GM10248 (cell line): ENCODE measurements around the gene PIK3C2B.

Experiments used
- CTCF ChIA-PET: fragments of 300-600 bp; sonication (Branson Sonifier 250); formaldehyde crosslinking; extraction: SDS; loops from one replicate; lab custom pipeline; 2021; ENCODE audit warnings: antibody characterized with exemption; lab: Yijun Ruan, JAX
- POLR2A ChIA-PET: fragments of 350-650 bp; sonication (Branson Sonifier 250); formaldehyde crosslinking; extraction: SDS; loops from one replicate; lab custom pipeline; 2020; ENCODE audit warnings: antibody characterized with exemption; lab: Yijun Ruan, JAX
- DNase-seq: peaks from one replicate; pipeline ENCODE4 v3.0.0; 2012; ENCODE audit errors: extremely low spot score
- CTCF ChIP-seq: IDR thresholded peaks from 2 replicates; pipeline ENCODE4 v1.5.1; 2012; ENCODE audit warnings: mild to moderate bottlenecking, low read depth; ENCODE audit errors: extremely low read depth, missing control alignments, control extremely low read depth

Gene PIK3C2B

GRCh38 chr1:204503913-204504519 lies 9.4 kb upstream of the PIK3C2B start:
- ChIA-PET CTCF (interaction anchor here (0.8 to 39.3 kb wide), 17 partner anchors 10 to 246 kb away, joined by 3 to 1775 read pairs (median 10); partner anchors contain the start of genes MDM4 and PIK3C2B), POLR2A (no interaction called here)
- no peak for TF ChIP-seq CTCF
- no peak for DNase-seq

GRCh38 chr1:204503122-204503912 lies 8.7 kb upstream of the PIK3C2B start:
- peak; percentile 71 for TF ChIP-seq CTCF
- peak; percentile 39 for DNase-seq
- POLR2A ChIA-PET: interaction anchor here (0.6 kb wide), 1 partner anchor 12 kb away, joined by 3 read pairs; no protein-coding TSS in a partner anchor
- CTCF ChIA-PET: interaction anchor here (0.6 to 39.3 kb wide), 25 partner anchors 9 to 340 kb away, joined by 3 to 1775 read pairs (median 5); partner anchors contain the start of genes MDM4 and PIK3C2B

- ChIA-PET POLR2A (no interaction called here), CTCF (interaction anchor here (0.8 to 39.3 kb wide), 15 partner anchors 8 to 339 kb away, joined by 3 to 1775 read pairs (median 10); partner anchors contain the start of genes MDM4 and PIK3C2B)
- no peak for DNase-seq
- TF ChIP-seq CTCF: no peak
These were observed 7.6 kb upstream of the PIK3C2B start for GRCh38 chr1:204502241-204502640.

DNA sequence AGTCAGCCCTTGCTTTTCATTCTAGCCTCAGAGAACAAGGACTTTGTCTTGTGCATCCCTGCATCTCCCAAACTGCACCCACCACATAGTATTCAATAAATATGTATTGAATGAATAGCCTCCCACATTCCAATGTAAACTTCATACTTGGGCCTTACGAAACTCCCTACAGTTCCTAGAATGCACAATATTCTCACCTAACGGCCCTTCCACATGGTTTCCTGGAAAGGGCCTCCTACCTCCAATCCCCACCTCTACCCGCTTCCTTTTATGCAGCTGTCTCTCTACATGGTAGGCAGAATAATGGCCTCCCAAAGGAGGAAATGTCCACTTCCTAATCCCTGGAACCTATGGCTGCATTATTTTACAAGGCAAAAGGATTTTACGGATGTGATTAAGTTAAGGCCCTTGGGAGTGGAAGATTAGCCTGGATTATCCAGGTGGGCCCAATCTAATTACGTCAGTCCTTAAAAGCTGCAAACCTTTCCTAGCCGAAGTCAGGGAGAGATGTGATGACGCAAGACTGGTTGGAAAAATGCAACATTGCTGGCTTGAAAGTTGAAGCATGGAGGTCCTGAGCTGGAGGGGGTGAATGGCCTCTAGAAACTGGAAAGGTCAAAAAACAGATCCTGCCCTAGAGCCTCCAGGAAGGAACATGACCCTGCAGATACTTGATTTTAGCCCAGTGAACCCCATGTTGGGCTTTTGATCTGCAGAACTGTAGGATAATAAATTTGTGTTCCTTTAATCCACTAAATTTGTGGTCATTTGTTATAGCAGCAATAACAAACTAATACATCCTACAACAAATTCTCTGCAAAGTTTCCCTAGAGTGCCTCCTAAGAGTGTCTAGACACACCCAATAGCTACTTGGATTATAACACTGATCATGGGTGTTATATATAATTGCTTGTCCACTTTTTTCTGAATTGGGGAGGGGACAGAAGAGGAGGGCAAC lies 5.2 kb upstream of the PIK3C2B start:
- TF ChIP-seq CTCF: no peak
- ChIA-PET CTCF (interaction anchor here (1.0 to 39.3 kb wide), 6 partner anchors 9 to 308 kb away, joined by 3 to 1775 read pairs (median 6); no protein-coding TSS in a partner anchor), POLR2A (no interaction called here)
- DNase-seq: no peak

DNA sequence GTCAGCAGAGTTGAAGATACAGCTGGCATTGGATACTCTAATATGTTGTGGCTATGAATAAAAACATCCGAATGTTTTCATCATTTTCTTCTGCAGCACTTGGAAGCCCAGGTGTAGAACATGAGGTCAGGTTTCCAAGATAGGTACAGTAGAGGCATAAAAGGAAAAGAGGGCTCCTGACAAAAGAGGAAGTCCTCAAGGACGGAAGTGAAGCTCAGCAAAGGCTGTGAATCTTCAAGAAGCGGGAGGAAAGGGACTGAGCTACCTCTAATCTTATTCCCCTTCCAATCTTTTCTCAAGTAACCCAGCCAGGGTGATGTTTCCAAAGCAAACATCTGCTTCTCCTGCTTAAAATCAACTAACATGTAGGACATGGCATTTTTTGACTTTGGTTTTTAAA lies 4.4 kb upstream of the PIK3C2B start:
- DNase-seq: no peak
- CTCF ChIA-PET: interaction anchor here (1.2 to 39.3 kb wide), 4 partner anchors 16 to 308 kb away, joined by 3 to 1775 read pairs (median 4); no protein-coding TSS in a partner anchor
- no peak for TF ChIP-seq CTCF
- POLR2A ChIA-PET: no interaction called here
